Osteocyte (in vitro differentiated cells): ENCODE data around the gene CABP1. TPM values are rescaled to one million over a fixed set of nuclear protein-coding genes. Genes with fewer than 3 reads are reported as not detected.

Experiments
- DNase-seq: peaks from one replicate; pipeline ENCODE4 v3.0.0; 2021; ENCODE audit warnings: mixed read lengths; ENCODE audit not compliant: unreplicated experiment; ENCODE audit errors: extremely low spot score
- H3K27ac Mint-ChIP-seq: one replicate; pipeline ENCODE4 v1.8.0; 2021; ENCODE audit warnings: mild to moderate bottlenecking, mixed read lengths; ENCODE audit not compliant: unreplicated experiment
- H3K27me3 Mint-ChIP-seq: one replicate; pipeline ENCODE4 v1.8.0; 2021; ENCODE audit warnings: mixed read lengths; ENCODE audit not compliant: unreplicated experiment
- H3K36me3 Mint-ChIP-seq: one replicate; pipeline ENCODE4 v1.8.0; 2021; ENCODE audit warnings: mixed read lengths; ENCODE audit not compliant: unreplicated experiment
- H3K4me1 Mint-ChIP-seq: one replicate; pipeline ENCODE4 v1.8.0; 2021; ENCODE audit warnings: mixed read lengths; ENCODE audit not compliant: unreplicated experiment
- H3K4me3 Mint-ChIP-seq: one replicate; pipeline ENCODE4 v1.8.0; 2021; ENCODE audit warnings: mild to moderate bottlenecking, moderate library complexity, mixed read lengths; ENCODE audit not compliant: unreplicated experiment
- H3K9me3 Mint-ChIP-seq: one replicate; pipeline ENCODE4 v1.8.0; 2021; ENCODE audit warnings: mixed read lengths; ENCODE audit not compliant: unreplicated experiment
- total RNA-seq: library from RNA; stranded (reverse); gene quantifications from 2 replicates; pipeline ENCODE4 v1.2.1, GENCODE V29; 2021
- TF ChIP-seq, protein P1 (sequence below): fragments of 200-600 bp; sonication (generic); IDR thresholded peaks from 2 replicates; pipeline ENCODE4 v1.5.0; 2021; ENCODE audit warnings: antibody characterized with exemption, mild to moderate bottlenecking, moderate library complexity

CABP1 gene
- total RNA-seq, 1 donor from 2014 or later: not detected

DNA sequence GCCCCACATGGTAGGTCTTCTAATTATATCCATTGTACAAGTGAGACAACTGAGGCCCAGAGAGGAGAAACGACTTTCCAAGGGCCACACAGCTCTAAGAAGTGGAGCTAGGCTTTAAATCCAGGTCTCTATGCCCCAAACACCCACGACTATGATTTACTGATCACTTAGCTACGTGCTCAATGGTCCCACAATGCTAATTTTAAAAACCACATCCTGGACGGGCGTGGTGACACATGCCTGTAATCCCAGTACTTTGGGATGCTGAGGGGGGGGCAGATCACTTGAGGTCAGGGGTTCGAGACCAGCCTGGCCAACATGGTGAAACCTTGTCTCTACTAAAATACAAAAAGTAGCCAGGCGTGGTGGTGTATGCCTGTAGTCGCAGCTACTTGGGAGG lies 38.1 kb downstream of the CABP1 start:
- H3K9me3 Mint-ChIP-seq: no peaks in the 10 kb centered on the region
- H3K4me1 Mint-ChIP-seq: no peaks in the 10 kb centered on the region
- H3K36me3 Mint-ChIP-seq: no peaks in the 10 kb centered on the region
- TF ChIP-seq, protein P1, sequence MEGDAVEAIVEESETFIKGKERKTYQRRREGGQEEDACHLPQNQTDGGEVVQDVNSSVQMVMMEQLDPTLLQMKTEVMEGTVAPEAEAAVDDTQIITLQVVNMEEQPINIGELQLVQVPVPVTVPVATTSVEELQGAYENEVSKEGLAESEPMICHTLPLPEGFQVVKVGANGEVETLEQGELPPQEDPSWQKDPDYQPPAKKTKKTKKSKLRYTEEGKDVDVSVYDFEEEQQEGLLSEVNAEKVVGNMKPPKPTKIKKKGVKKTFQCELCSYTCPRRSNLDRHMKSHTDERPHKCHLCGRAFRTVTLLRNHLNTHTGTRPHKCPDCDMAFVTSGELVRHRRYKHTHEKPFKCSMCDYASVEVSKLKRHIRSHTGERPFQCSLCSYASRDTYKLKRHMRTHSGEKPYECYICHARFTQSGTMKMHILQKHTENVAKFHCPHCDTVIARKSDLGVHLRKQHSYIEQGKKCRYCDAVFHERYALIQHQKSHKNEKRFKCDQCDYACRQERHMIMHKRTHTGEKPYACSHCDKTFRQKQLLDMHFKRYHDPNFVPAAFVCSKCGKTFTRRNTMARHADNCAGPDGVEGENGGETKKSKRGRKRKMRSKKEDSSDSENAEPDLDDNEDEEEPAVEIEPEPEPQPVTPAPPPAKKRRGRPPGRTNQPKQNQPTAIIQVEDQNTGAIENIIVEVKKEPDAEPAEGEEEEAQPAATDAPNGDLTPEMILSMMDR: no peak
- H3K4me3 Mint-ChIP-seq: no peak overlapping the region
- DNase-seq: no peak
- H3K27ac Mint-ChIP-seq: no peak overlapping the region
- H3K27me3 Mint-ChIP-seq: peaks cover 8% of the 10 kb centered on the region

DNA sequence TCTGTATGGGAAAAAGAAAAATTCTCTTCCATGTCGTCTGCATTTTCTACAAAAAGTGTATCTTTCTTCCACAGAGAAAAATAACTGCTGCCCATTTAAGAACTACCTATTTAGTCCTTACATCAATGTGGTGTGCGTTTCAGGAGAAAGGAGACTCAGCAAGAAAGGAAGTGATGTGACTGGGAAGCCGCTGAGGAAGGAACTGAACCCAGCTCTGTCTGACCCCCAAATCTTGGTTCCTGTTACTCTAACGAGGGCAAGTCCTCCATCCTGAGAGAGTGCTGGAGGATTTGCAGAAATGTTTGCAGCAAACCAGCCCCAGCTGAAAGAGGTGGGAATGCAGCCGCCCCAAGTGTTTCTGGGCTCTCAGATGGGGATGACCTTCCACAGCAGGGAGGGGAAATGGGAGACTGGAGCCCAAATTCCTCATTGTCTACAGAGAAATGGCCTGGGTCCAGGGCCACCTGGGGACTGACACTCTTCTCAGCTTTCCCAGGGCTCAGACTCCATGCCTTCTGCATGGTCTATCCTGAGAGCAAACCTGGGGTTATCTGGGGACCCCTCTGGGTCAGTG lies 39.8 kb downstream of the CABP1 start:
- Mint-ChIP-seq H3K27me3 (peaks cover 5% of the 10 kb centered on the region), H3K9me3 (no peaks in the 10 kb centered on the region), H3K4me1 (no peaks in the 10 kb centered on the region), H3K27ac (no peak overlapping the region), H3K36me3 (no peaks in the 10 kb centered on the region), H3K4me3 (no peak overlapping the region)
- TF ChIP-seq, protein P1: no peak
- DNase-seq: no peak

DNA sequence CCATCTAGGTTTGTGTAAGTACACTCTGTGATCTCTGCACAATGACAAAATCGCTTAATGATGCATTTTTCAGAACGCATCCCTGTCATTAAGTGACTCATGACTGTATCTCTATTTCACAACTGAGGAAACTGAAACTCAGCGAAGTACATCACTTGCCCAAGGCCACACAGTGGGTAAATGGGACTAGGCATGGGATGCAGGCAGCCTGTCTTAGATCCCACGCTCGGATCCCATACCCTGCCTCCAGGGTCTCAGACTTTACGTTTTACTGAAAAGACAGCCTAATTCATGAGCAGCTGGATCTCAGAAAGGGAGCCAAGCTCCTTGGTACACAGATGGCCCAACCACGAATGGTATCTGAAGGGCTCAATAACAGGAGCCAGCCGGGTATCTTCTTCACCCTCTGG lies 44.1 kb downstream of the CABP1 start:
- H3K9me3 Mint-ChIP-seq: no peaks in the 10 kb centered on the region

DNA sequence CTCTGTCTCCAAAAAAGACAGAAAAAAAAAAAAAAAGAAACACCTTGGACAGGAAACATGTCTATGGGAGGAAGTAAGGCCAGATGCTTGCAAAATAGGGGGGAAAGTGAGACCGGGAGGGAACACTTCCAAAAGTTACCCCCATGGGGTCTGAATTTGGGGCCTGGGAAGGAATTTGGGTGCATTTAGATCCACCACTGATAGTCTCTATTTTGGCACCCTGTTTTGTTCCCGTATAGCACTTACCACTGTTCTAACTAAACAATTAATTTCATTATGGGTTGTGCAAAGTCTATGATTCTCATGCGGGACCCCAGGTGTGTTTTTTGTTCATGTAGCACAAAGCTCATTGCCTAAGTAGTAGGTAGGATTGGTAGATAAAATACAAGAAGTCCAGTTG lies 45.1 kb downstream of the CABP1 start:
- no peaks in the 10 kb centered on the region for H3K36me3 Mint-ChIP-seq
- no peaks in the 10 kb centered on the region for H3K9me3 Mint-ChIP-seq
- TF ChIP-seq, protein P1: no peak
- peak overlapping the region; percentile 91 for H3K4me3 Mint-ChIP-seq
- no peak for DNase-seq
- peaks cover 27% of the 10 kb centered on the region for H3K4me1 Mint-ChIP-seq
- peak overlapping the region; percentile 96 for H3K27ac Mint-ChIP-seq
- no peaks in the 10 kb centered on the region for H3K27me3 Mint-ChIP-seq

More for the DNA sequence above, 44.1 kb downstream of the CABP1 start:
- H3K27ac Mint-ChIP-seq: no peak overlapping the region
- peaks cover under 1% of the 10 kb centered on the region for H3K27me3 Mint-ChIP-seq
- H3K36me3 Mint-ChIP-seq: no peaks in the 10 kb centered on the region
- TF ChIP-seq, protein P1: no peak
- peak overlapping the region; percentile 43 for H3K4me3 Mint-ChIP-seq
- DNase-seq: no peak
- peaks cover 19% of the 10 kb centered on the region for H3K4me1 Mint-ChIP-seq

DNA sequence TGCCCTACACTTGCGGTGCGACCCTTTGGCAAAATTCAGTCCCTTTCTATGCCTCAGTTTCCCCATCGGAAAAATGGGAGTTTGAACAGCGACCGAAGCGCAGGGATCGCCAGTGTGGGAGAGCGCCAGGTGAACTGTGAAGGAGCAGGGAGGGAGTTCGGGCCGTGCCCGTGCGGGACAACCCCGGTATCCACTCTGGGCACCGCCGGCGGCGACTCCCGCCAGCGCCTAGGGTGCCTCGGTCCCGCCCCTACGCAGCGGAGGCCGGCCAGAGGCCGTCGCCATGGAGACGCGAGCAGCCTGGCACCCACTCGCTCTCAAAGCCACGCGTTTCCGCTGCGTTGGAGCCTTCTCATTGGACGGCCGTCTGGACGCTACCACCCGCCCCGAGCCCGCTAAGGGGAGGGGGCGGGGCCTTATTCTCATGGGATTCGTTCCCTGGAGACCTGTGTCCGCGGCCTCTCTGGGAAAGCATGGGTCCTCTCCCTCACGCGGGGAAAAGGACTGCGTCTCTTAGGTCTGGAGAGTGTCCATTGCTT lies 45.8 kb downstream of the CABP1 start:
- Mint-ChIP-seq H3K36me3 (no peaks in the 10 kb centered on the region), H3K4me3 (peak overlapping the region; percentile 91), H3K27ac (peak overlapping the region; percentile 96), H3K9me3 (no peaks in the 10 kb centered on the region), H3K27me3 (no peaks in the 10 kb centered on the region), H3K4me1 (peaks cover 30% of the 10 kb centered on the region)
- DNase-seq: peak; percentile 98
- TF ChIP-seq, protein P1: no peak
